ENCODE data around the gene PTGFRN.

PTGFRN gene

GRCh38 chr1:117032266-117032665 is 122.5 kb downstream of the PTGFRN start:
- no peak for DNase-seq (ENCODE audit: low read depth in 1 of 2, low spot score in 1 of 2)

GRCh38 chr1:117032681-117033539 is 123.2 kb downstream of the PTGFRN start:
- DNase-seq (ENCODE audit: low read depth in 1 of 2, low spot score in 1 of 2), result no peak

- DNase-seq (ENCODE audit: low read depth in 1 of 2, low spot score in 1 of 2), result no peak
These were observed 124.1 kb downstream of the PTGFRN start for GRCh38 chr1:117033772-117034171.

GRCh38 chr1:117034791-117035290 is 125.1 kb downstream of the PTGFRN start:
- DNase-seq (ENCODE audit: low read depth in 1 of 2, low spot score in 1 of 2), result no peak

- no peak for DNase-seq (ENCODE audit: low read depth in 1 of 2, low spot score in 1 of 2)
These were observed 126.3 kb downstream of the PTGFRN start for GRCh38 chr1:117036018-117036461.

GRCh38 chr1:117037802-117038201 is 128.1 kb downstream of the PTGFRN start:
- no peak for DNase-seq (ENCODE audit: low read depth in 1 of 2, low spot score in 1 of 2)

GRCh38 chr1:117038236-117038635 is 128.5 kb downstream of the PTGFRN start:
- DNase-seq (ENCODE audit: low read depth in 1 of 2, low spot score in 1 of 2), result no peak

All from stimulated activated CD4-positive, alpha-beta T cell treated with anti-CD3 and anti-CD28 coated beads, Interleukin-15, amount 100 ng/mL, for 1 hour (primary cell).